HepG2 (cell line): Measurements from ENCODE around the gene NOB1. TPM values are rescaled to one million over a fixed set of nuclear protein-coding genes. Genes with fewer than 3 reads are reported as not detected.
A peak's percentile ranks its signal among the peaks of the same experiment; 100 is the strongest.

Experiments used
- ATAC-seq: fragments of 200-7000 bp; cut with Tn5 transposase; 3 replicates; pipeline ENCODE4 v1.9.1; 2020; ENCODE audit warnings: mild to moderate bottlenecking, moderate library complexity
- BruUV-seq: library from RNA; stranded (reverse); fragments of 400-500 nt; replicated peaks from 2 replicates; lab custom pipeline; 2021; lab: Mats Ljungman, UMichigan
- CTCF ChIA-PET: fragments of 300-600 bp; formaldehyde crosslinking; extraction: SDS; loops from one replicate; lab custom pipeline; 2021; ENCODE audit warnings: low total read pairs, inconsistent platforms, low intra/inter-chr PET ratio; lab: Yijun Ruan, JAX
- POLR2A ChIA-PET: fragments of 350-600 bp; sonication (Branson Sonifier 250); formaldehyde crosslinking; loops from one replicate; lab custom pipeline; 2020; ENCODE audit warnings: antibody characterized with exemption, inconsistent platforms; lab: Yijun Ruan, JAX
- DNase-seq: peaks from one replicate; pipeline ENCODE4 v3.0.0-alpha.2; 2015; ENCODE audit warnings: low spot score
- FAIRE-seq: peaks from 3 replicates; lab custom pipeline; 2011; peaks lifted over from hg19 to GRCh38; lab: Jason Lieb, UNC
- H2AFZ ChIP-seq: one replicate; pipeline ENCODE4 v1.6.1; 2011; ENCODE audit warnings: low read length, inconsistent platforms
- H3K27ac ChIP-seq: fragments of 300-600 bp; 3 replicates; pipeline ENCODE4 v1.8.0; 2011; ENCODE audit warnings: mixed run types, mild to moderate bottlenecking, mixed read lengths, low read length, inconsistent platforms; ENCODE audit not compliant: insufficient read depth; ENCODE audit errors: extremely low read length
- H3K27me3 ChIP-seq, 2 experiments: fragments of 200-600 bp in 1 of 2; 2 replicates in 1 of 2; 3 replicates in 1 of 2; pipeline versions ENCODE4 v1.6.0 to v1.8.0; 2011; ENCODE audit warnings: low read length in 2 of 2, mild to moderate bottlenecking in 2 of 2, moderate library complexity in 2 of 2, inconsistent platforms in 1 of 2; ENCODE audit not compliant: insufficient read depth in 2 of 2, control insufficient read depth in 1 of 2
- H3K36me3 ChIP-seq, 2 experiments: fragments of 200-600 bp in 1 of 2; replicated peaks in 1 of 2; 2 replicates in 1 of 2; 3 replicates in 1 of 2; pipeline versions ENCODE4 v1.5.1 to v1.8.0; 2011; ENCODE audit warnings: low read length in 2 of 2, inconsistent platforms in 1 of 2; ENCODE audit not compliant: insufficient read depth in 2 of 2, control insufficient read depth in 1 of 2
- H3K4me1 ChIP-seq: 2 replicates; pipeline ENCODE4 v1.5.1; 2012; ENCODE audit warnings: low read length, inconsistent platforms; ENCODE audit not compliant: insufficient read depth
- H3K4me2 ChIP-seq: 2 replicates; pipeline ENCODE4 v1.6.0; 2011; ENCODE audit warnings: low read depth, low read length, inconsistent platforms
- H3K4me3 ChIP-seq, 3 experiments: fragments of 200-600 bp in 1 of 3; sonication (generic), shearing (Covaris generic) in 1 of 3; replicated peaks in 1 of 3; 2 replicates each; pipeline ENCODE4 v1.5.1; 2011 to 2016; ENCODE audit warnings: low read length in 3 of 3, inconsistent platforms in 2 of 3, low read depth in 2 of 3, mild to moderate bottlenecking in 2 of 3, control low read depth in 1 of 3, mixed read lengths in 1 of 3; ENCODE audit not compliant: insufficient read depth in 1 of 3
- H3K79me2 ChIP-seq: one replicate; pipeline ENCODE4 v1.6.1; 2011; ENCODE audit warnings: low read length, inconsistent platforms; ENCODE audit not compliant: insufficient read depth
- H3K9ac ChIP-seq: 2 replicates; pipeline ENCODE4 v1.6.0; 2011; ENCODE audit warnings: mild to moderate bottlenecking, low read depth, low read length, inconsistent platforms; ENCODE audit not compliant: insufficient read depth
- H3K9me3 ChIP-seq: 2 replicates; pipeline ENCODE4 v1.5.1; 2012; ENCODE audit warnings: mild to moderate bottlenecking, low read length
- H4K20me1 ChIP-seq: 2 replicates; pipeline ENCODE4 v1.6.0; 2011; ENCODE audit warnings: inconsistent platforms, mild to moderate bottlenecking, low read length, moderate library complexity; ENCODE audit not compliant: insufficient read depth
- CEBPG ChIP-seq: IDR thresholded peaks from 2 replicates; pipeline ENCODE4 v1.6.1; 2016
- FOXJ3 ChIP-seq: sonication (generic); formaldehyde crosslinking; IDR thresholded peaks from 2 replicates; pipeline ENCODE4 v1.4.0; 2020; ENCODE audit warnings: missing genetic modification reagents, mild to moderate bottlenecking, borderline replicate concordance
- RBM22 ChIP-seq: fragments of 200-400 bp; formaldehyde crosslinking; optimal IDR thresholded peaks from 2 replicates; pipeline ENCODE3; 2017; ENCODE audit warnings: mild to moderate bottlenecking, low read length, moderate library complexity
- ZNF530 ChIP-seq: sonication (generic); formaldehyde crosslinking; IDR thresholded peaks from 2 replicates; pipeline ENCODE4 v1.5.0; 2020; ENCODE audit warnings: low read depth, mild to moderate bottlenecking, missing genetic modification reagents
- ZNF589 ChIP-seq: sonication (generic); formaldehyde crosslinking; conservative IDR thresholded peaks from 2 replicates; pipeline ENCODE4 v1.8.0; 2022; ENCODE audit warnings: mild to moderate bottlenecking, moderate library complexity, missing genetic modification reagents
- ZNF703 ChIP-seq: sonication (generic); formaldehyde crosslinking; IDR thresholded peaks from 2 replicates; pipeline ENCODE4 v1.5.1; 2020; ENCODE audit warnings: missing genetic modification reagents, mild to moderate bottlenecking, moderate library complexity, borderline replicate concordance
- ZNF839 ChIP-seq: sonication (generic); formaldehyde crosslinking; IDR thresholded peaks from 2 replicates; pipeline ENCODE4 v1.4.0; 2020; ENCODE audit warnings: missing genetic modification reagents, mild to moderate bottlenecking, borderline replicate concordance
- WGBS: methylation state at CpG from one replicate; pipeline ENCODE4 v1.1.6; 2017; ENCODE audit warnings: low lambda C conversion rate; 5-methylcytosine and 5-hydroxymethylcytosine counted together
- in situ Hi-C: cut with HindIII; loops from 2 replicates; pipeline ENCODE4 v1.10.0; 2017; ENCODE audit warnings: low pct_unique_long_range_greater_than_20kb; ENCODE audit not compliant: extremely low pct_ligation_motif_present
- intact Hi-C: fragments of 100-400 bp; cut with micrococcal nuclease; formaldehyde crosslinking; loops from one replicate; pipeline ENCODE4 v1.10.0; 2022; ENCODE audit not compliant: unreplicated experiment
- polyA plus RNA-seq, 8 experiments: library from polyadenylated mRNA; depleted of rRNA in 3 of 8; stranded (reverse) in 7 of 8; unstranded in 1 of 8; fragments of >200 nt; fragmentation: Illumina TruSeq in 4 of 8; extraction: Trizol in 4 of 8; gene quantifications; 2 replicates each; pipeline versions ENCODE4 v1.2.1 to v1.2.3, GENCODE V29; 2011 to 2016; ENCODE audit warnings: low read depth in 4 of 8, missing spikeins in 1 of 8, mixed read lengths in 1 of 8; ENCODE audit not compliant: insufficient read depth in 1 of 8
- total RNA-seq, 5 experiments: library from RNA; depleted of rRNA; stranded (reverse); fragments of >200 nt; fragmentation: Illumina TruSeq; extraction: Trizol; gene quantifications; 2 replicates each; pipeline ENCODE4 v1.2.3, GENCODE V29; 2016; ENCODE audit warnings: low read depth in 1 of 5

Gene NOB1
- total and polyA plus RNA-seq, 2 of the 13 experiments (the other 11 are each of a cell fraction or from before 2014, with no cell fraction given), result 47.1 to 162 TPM

DNA sequence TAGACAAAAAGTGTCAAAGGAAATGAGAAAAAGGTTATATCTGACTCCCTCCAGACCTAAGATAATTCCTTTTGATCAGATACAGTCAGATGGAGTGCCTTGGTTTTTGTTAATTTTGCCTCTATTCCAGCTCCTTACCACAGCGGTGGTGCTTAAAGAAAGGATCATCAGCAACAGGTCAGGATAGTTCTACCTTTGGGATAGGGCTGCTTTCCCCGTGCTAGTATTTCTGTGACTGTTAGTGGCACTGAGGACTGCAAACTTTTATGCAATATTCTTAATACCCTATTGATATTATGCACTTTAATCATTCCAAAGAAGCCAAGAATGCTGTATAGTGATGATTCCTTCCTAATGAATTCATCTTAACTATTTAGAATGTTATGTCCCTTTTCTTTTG is 52.9 kb downstream of the NOB1 start:
- in situ Hi-C loops, result no loop called here
- Histone ChIP-seq H2AFZ (no peak overlapping the region), H3K4me2 (no peak overlapping the region), H3K4me1 (peaks cover 11% of the 10 kb centered on the region; the same call in 1 of the 2 replicates), H3K4me3 (no peak overlapping the region), H3K9ac (no peak overlapping the region), H3K79me2 (no peaks in the 10 kb centered on the region), H3K27ac (no peak overlapping the region), H3K27me3 (no peaks in the 10 kb centered on the region), H4K20me1 (no peaks in the 10 kb centered on the region), H3K9me3 (no peaks in the 10 kb centered on the region), H3K36me3 (peaks cover 5 to 58% of the 10 kb centered on the region in 2 experiments; a peak in 4 of 5 replicates)
- intact Hi-C loops, result no loop called here
- CTCF ChIA-PET, result no interaction called here
- WGBS, result 94% methylated on average over 2 of the region's 2 CpGs
- no TSS peak for BruUV-seq
- DNase-seq (no peak), ATAC-seq (no peak), FAIRE-seq (no peak)
- TF ChIP-seq FOXJ3 (CRISPR knock-in tag), result no peak
- no peak for TF ChIP-seq CEBPG (CRISPR knock-in tag)
- TF ChIP-seq RBM22, result peak; percentile 17
- TF ChIP-seq ZNF703 (CRISPR knock-in tag), result no peak
- no peak for TF ChIP-seq ZNF530 (CRISPR knock-in tag)
- POLR2A ChIA-PET, result no interaction called here

DNA sequence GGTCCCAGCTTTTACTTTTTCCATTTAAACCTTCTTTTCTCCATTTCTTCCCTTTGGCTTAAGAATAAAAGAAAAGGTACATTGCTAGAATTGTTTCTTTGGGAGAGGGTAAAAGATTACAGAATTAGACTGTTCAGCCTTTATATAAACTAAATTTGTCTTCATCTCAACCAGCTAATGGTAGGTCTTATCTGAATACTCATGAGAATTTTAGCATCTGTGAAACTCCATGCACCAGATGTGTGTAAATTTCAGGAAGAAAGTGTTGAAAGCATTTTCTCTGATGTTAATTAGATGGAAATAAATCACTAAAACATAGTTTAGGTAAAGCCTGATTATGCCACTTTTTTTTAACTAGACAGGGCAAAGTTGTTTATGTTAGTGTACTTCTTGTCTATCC is 53.3 kb downstream of the NOB1 start:
- Histone ChIP-seq H3K4me2 (no peak overlapping the region), H3K4me3 (no peak overlapping the region), H3K79me2 (no peaks in the 10 kb centered on the region), H3K27me3 (no peaks in the 10 kb centered on the region), H3K4me1 (peaks cover 7% of the 10 kb centered on the region; the same call in 1 of the 2 replicates), H3K27ac (no peak overlapping the region), H3K9me3 (no peaks in the 10 kb centered on the region), H4K20me1 (no peaks in the 10 kb centered on the region)
- in situ Hi-C loops, result no loop called here
- intact Hi-C loops, result no loop called here
- CTCF ChIA-PET, result no interaction called here
- DNase-seq (no peak), FAIRE-seq (no peak), ATAC-seq (no peak)
- TF ChIP-seq ZNF589 (no peak), ZNF839 (no peak)
- TF ChIP-seq, all 625 proteins: peak for 0
- H3K36me3 ChIP-seq, result peaks cover 5 to 58% of the 10 kb centered on the region in 2 experiments; a peak in 4 of 5 replicates
- H3K9ac ChIP-seq, result no peak overlapping the region
- TSS peak; percentile 1 for BruUV-seq
- H2AFZ ChIP-seq, result no peak overlapping the region
- POLR2A ChIA-PET, result no interaction called here
